Measurements from ENCODE around the gene NID2. TPM values are rescaled to one million over a fixed set of nuclear protein-coding genes. Genes with fewer than 3 reads are reported as not detected.

The NID2 gene
- total and polyA plus RNA-seq, 9 of the 15 experiments (the other 6 are each of a cell fraction or from before 2014, with no cell fraction given) = 0.04 to 0.45 (median 0.16) TPM; not detected in 3

DNA sequence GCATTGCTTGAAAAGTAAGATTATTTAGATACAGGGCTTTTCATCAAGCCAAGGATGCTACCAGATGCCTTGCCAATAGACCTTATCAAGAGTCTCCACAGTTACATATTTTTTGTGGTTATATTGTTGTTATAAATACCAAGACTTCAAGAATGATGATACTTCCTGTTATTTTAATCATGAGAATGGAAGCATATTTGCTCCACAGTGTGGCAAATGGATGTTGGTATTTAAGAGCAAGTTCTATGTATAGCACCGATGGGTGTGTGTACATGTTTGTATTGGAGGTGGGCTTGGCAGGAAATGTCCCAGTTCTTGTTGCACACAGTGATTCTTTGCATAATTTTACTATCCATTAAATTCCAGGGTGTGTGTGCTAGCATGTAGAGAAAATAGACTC is 4.4 kb upstream of the NID2 start:
- ATAC-seq = no peak
- ChIA-PET POLR2A (no interaction called here), CTCF (ENCODE audit: low intra/inter-chr PET ratio) (no interaction called here)
- no peaks in the 10 kb centered on the region for H3K9me3 ChIP-seq (replicated peaks; ENCODE audit: control insufficient read depth, insufficient read depth, low read depth, low read length)
- in situ Hi-C loops (cut with MboI) = no loop called here
- H3K36me3 ChIP-seq (ENCODE audit: control insufficient read depth, insufficient read depth, low read length) = no peaks in the 10 kb centered on the region
- no peak overlapping the region for H3K9ac ChIP-seq (ENCODE audit: insufficient read depth in 1 of 2, low read depth in 2 of 2, low read length in 2 of 2)
- H3K27ac ChIP-seq (ENCODE audit: extremely low read depth, low read depth, low read length) = no peak overlapping the region
- TF ChIP-seq XRCC3 (IDR thresholded peaks at IDR 0.05) = no peak
- no peak for TF ChIP-seq TAF15 (IDR thresholded peaks at IDR 0.05; ENCODE audit: low read depth, low read length)
- TF ChIP-seq PYGO2 (tag; IDR thresholded peaks at IDR 0.05) = no peak
- no peak for TF ChIP-seq JUNB (CRISPR knock-in tag; conservative IDR thresholded peaks at IDR 0.05)
- TF ChIP-seq SIRT6 (IDR thresholded peaks at IDR 0.05; ENCODE audit: low read depth, low read length) = no peak
- no peak for TF ChIP-seq ZNF23 (CRISPR knock-in tag; IDR thresholded peaks at IDR 0.05)
- no peak for TF ChIP-seq HEY1 (CRISPR knock-in tag; IDR thresholded peaks at IDR 0.05; ENCODE audit: borderline replicate concordance)
- no peak for TF ChIP-seq KLF1 (tag; IDR thresholded peaks at IDR 0.05)
- TF ChIP-seq ZNF785 (CRISPR knock-in tag; IDR thresholded peaks at IDR 0.05) = no peak
- TF ChIP-seq RBBP5 (IDR thresholded peaks at IDR 0.05; ENCODE audit: borderline replicate concordance, insufficient read depth, low read length, poor library complexity, severe bottlenecking) = no peak
- TF ChIP-seq STAG1 (CRISPR knock-in tag; IDR thresholded peaks at IDR 0.05; ENCODE audit: borderline replicate concordance) = no peak
- no peak for TF ChIP-seq ZNF589 (CRISPR knock-in tag; IDR thresholded peaks at IDR 0.05; ENCODE audit: low read depth)
- TF ChIP-seq ZZZ3 (IDR thresholded peaks at IDR 0.05) = no peak
- TF ChIP-seq, protein P1, sequence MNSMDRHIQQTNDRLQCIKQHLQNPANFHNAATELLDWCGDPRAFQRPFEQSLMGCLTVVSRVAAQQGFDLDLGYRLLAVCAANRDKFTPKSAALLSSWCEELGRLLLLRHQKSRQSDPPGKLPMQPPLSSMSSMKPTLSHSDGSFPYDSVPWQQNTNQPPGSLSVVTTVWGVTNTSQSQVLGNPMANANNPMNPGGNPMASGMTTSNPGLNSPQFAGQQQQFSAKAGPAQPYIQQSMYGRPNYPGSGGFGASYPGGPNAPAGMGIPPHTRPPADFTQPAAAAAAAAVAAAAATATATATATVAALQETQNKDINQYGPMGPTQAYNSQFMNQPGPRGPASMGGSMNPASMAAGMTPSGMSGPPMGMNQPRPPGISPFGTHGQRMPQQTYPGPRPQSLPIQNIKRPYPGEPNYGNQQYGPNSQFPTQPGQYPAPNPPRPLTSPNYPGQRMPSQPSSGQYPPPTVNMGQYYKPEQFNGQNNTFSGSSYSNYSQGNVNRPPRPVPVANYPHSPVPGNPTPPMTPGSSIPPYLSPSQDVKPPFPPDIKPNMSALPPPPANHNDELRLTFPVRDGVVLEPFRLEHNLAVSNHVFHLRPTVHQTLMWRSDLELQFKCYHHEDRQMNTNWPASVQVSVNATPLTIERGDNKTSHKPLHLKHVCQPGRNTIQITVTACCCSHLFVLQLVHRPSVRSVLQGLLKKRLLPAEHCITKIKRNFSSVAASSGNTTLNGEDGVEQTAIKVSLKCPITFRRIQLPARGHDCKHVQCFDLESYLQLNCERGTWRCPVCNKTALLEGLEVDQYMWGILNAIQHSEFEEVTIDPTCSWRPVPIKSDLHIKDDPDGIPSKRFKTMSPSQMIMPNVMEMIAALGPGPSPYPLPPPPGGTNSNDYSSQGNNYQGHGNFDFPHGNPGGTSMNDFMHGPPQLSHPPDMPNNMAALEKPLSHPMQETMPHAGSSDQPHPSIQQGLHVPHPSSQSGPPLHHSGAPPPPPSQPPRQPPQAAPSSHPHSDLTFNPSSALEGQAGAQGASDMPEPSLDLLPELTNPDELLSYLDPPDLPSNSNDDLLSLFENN (IDR thresholded peaks at IDR 0.05; ENCODE audit: low read depth in 2 of 2, low read length in 2 of 2) = no peak
- no peak for TF ChIP-seq ZNF140 (CRISPR knock-in tag; IDR thresholded peaks at IDR 0.05)
- TF ChIP-seq NFATC3 (IDR thresholded peaks at IDR 0.05) = no peak
- FAIRE-seq = no peak
- H4K20me1 ChIP-seq (replicated peaks; ENCODE audit: control insufficient read depth, insufficient read depth, low read length) = no peaks in the 10 kb centered on the region
- no peak overlapping the region for H3K4me2 ChIP-seq (ENCODE audit: insufficient read depth, low read length)
- no peaks in the 10 kb centered on the region for H3K79me2 ChIP-seq (ENCODE audit: control insufficient read depth, insufficient read depth, low read length)
- 0% methylated on average over 1 of the region's 1 CpG for WGBS (ENCODE audit: insufficient coverage, low coverage, missing lambda C conversion rate)
- no peak for DNase-seq (ENCODE audit: extremely low read depth in 1 of 4, low spot score in 3 of 4)
- intact Hi-C loops (cut with micrococcal nuclease) = loop anchor here (5.0 kb wide), 1 partner anchor 66 kb away; no protein-coding TSS in a partner anchor
- no peaks in the 10 kb centered on the region for H3K9me1 ChIP-seq (ENCODE audit: control insufficient read depth, insufficient read depth, low read length)
- H3K4me3 ChIP-seq = no peak overlapping the region
- H3K27me3 ChIP-seq (ENCODE audit: control insufficient read depth in 2 of 2, insufficient read depth in 2 of 2, low read length in 2 of 2) = peaks cover 0 to 18% of the 10 kb centered on the region in 2 experiments; a peak in 3 of 5 replicates
- no peak overlapping the region for H2AFZ ChIP-seq (ENCODE audit: low read depth, low read length)
- BruUV-seq (replicated peaks) = no TSS peak
- H3K4me1 ChIP-seq (replicated peaks in 1 of 2; ENCODE audit: control insufficient read depth in 2 of 2, insufficient read depth in 2 of 2, low read length in 2 of 2) = peaks cover 0 to 10% of the 10 kb centered on the region in 2 experiments; a peak in 2 of 5 replicates

All from K562 (cell line).